ENCODE data around the gene BBOX1.

- TF ChIP-seq, protein P1, sequence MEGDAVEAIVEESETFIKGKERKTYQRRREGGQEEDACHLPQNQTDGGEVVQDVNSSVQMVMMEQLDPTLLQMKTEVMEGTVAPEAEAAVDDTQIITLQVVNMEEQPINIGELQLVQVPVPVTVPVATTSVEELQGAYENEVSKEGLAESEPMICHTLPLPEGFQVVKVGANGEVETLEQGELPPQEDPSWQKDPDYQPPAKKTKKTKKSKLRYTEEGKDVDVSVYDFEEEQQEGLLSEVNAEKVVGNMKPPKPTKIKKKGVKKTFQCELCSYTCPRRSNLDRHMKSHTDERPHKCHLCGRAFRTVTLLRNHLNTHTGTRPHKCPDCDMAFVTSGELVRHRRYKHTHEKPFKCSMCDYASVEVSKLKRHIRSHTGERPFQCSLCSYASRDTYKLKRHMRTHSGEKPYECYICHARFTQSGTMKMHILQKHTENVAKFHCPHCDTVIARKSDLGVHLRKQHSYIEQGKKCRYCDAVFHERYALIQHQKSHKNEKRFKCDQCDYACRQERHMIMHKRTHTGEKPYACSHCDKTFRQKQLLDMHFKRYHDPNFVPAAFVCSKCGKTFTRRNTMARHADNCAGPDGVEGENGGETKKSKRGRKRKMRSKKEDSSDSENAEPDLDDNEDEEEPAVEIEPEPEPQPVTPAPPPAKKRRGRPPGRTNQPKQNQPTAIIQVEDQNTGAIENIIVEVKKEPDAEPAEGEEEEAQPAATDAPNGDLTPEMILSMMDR (IDR thresholded peaks at IDR 0.05): no peak
- no peak for TF ChIP-seq ZFX (IDR thresholded peaks at IDR 0.05; ENCODE audit: borderline replicate concordance)
These were observed 34.6 kb downstream of the BBOX1 start for GRCh38 chr11:27075192-27075591.
